MCF 10A (cell line): ENCODE results near the gene PPM1K. TPM values are rescaled to one million over a fixed set of nuclear protein-coding genes. Genes with fewer than 3 reads are reported as not detected.

ENCODE experiments used
- BruUV-seq: library from RNA; stranded (reverse); fragments of 400-500 nt; replicated peaks from 2 replicates; lab custom pipeline; 2021; lab: Mats Ljungman, UMichigan
- CTCF ChIA-PET: fragments of 300-600 bp; sonication (Branson Sonifier 250); formaldehyde crosslinking; extraction: SDS; loops from one replicate; lab custom pipeline; 2021; ENCODE audit warnings: antibody characterized with exemption, inconsistent platforms; lab: Yijun Ruan, JAX
- POLR2A ChIA-PET: fragments of 300-600, 350-650 bp; sonication (Branson Sonifier 250); formaldehyde crosslinking; extraction: SDS; loops from one replicate; lab custom pipeline; 2020; ENCODE audit warnings: antibody characterized with exemption, inconsistent platforms; lab: Yijun Ruan, JAX
- DNase-seq: peaks from one replicate; pipeline ENCODE4 v3.0.0-alpha.2; 2018; ENCODE audit not compliant: unreplicated experiment
- H3K27ac Mint-ChIP-seq: one replicate; pipeline ENCODE4 v1.8.0; 2022; ENCODE audit warnings: mild to moderate bottlenecking, low read depth, mixed read lengths; ENCODE audit not compliant: unreplicated experiment
- H3K27me3 Mint-ChIP-seq: one replicate; pipeline ENCODE4 v1.8.0; 2022; ENCODE audit warnings: mixed read lengths; ENCODE audit not compliant: insufficient read depth, unreplicated experiment
- H3K36me3 Mint-ChIP-seq: one replicate; pipeline ENCODE4 v1.8.0; 2022; ENCODE audit warnings: mild to moderate bottlenecking, moderate library complexity, mixed read lengths; ENCODE audit not compliant: insufficient read depth, unreplicated experiment
- H3K4me1 Mint-ChIP-seq: one replicate; pipeline ENCODE4 v1.8.0; 2022; ENCODE audit warnings: mixed read lengths; ENCODE audit not compliant: insufficient read depth, unreplicated experiment
- H3K4me3 Mint-ChIP-seq: one replicate; pipeline ENCODE4 v1.8.0; 2022; ENCODE audit warnings: mild to moderate bottlenecking, moderate library complexity, mixed read lengths; ENCODE audit not compliant: unreplicated experiment
- H3K9me3 Mint-ChIP-seq: one replicate; pipeline ENCODE4 v1.8.0; 2022; ENCODE audit warnings: mixed read lengths; ENCODE audit not compliant: unreplicated experiment
- CTCF ChIP-seq: fragments of 200-600 bp; IDR thresholded peaks from one replicate; pipeline ENCODE4 v1.8.0; 2022; ENCODE audit warnings: antibody characterized with exemption, mild to moderate bottlenecking; ENCODE audit not compliant: unreplicated experiment
- intact Hi-C: fragments of 100-400 bp; cut with micrococcal nuclease; formaldehyde crosslinking; loops from 2 replicates; pipeline ENCODE4 v1.14.1; 2022
- total RNA-seq: library from RNA; stranded (reverse); gene quantifications from 2 replicates; pipeline ENCODE4 v1.2.3, GENCODE V29; 2022

The PPM1K gene
- total RNA-seq, 1 experiment from 2014 or later = 21.0 TPM

DNA sequence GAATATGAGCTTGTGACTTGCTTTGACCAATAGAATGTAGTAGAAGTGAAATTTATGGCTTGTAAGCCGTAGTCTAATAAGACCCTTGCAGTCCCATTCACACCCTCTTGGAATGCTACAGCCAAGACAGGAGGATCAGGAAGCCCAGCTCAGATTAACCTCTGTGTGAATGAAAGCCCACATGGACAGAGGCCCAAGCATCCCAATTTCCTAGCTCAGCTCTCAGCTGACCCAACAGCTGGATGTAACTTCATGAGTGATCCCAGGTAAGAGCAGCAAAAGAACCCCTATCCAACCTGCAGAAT, 12.8 kb upstream of the PPM1K start:
- CTCF ChIA-PET = interaction anchor here (0.6 to 1.0 kb wide), 2 partner anchors 66 to 218 kb away, joined by 3 read pairs; no protein-coding TSS in a partner anchor
- POLR2A ChIA-PET = interaction anchor here (4.9 kb wide), 1 partner anchor 13 kb away, joined by 20 read pairs; the partner anchor contains the start of gene PPM1K
- Mint-ChIP-seq H3K9me3 (no peaks in the 10 kb centered on the region), H3K27ac (no peak overlapping the region), H3K4me3 (no peak overlapping the region), H3K4me1 (no peaks in the 10 kb centered on the region), H3K36me3 (no peaks in the 10 kb centered on the region), H3K27me3 (no peaks in the 10 kb centered on the region)
- no peak for TF ChIP-seq CTCF
- intact Hi-C loops = no loop called here
- DNase-seq = no peak
- no TSS peak for BruUV-seq

- no peak for DNase-seq
- TF ChIP-seq CTCF = no peak
- ChIA-PET POLR2A (interaction anchor here (0.7 to 4.9 kb wide), 2 partner anchors 12 to 13 kb away, joined by 3 to 20 read pairs; partner anchors contain the start of gene PPM1K), CTCF (interaction anchor here (0.6 to 1.0 kb wide), 2 partner anchors 66 to 219 kb away, joined by 3 read pairs; no protein-coding TSS in a partner anchor)
- no TSS peak for BruUV-seq
- Mint-ChIP-seq H3K27ac (no peak overlapping the region), H3K27me3 (no peaks in the 10 kb centered on the region), H3K9me3 (no peaks in the 10 kb centered on the region), H3K4me1 (no peaks in the 10 kb centered on the region), H3K36me3 (no peaks in the 10 kb centered on the region), H3K4me3 (no peak overlapping the region)
- intact Hi-C loops = no loop called here
Observed at GRCh38 chr4:88296413-88297211, 12.3 kb upstream of the PPM1K start.

GRCh38 chr4:88295656-88296055, 11.3 kb upstream of the PPM1K start:
- ChIA-PET POLR2A (interaction anchor here (4.9 kb wide), 1 partner anchor 11 kb away, joined by 20 read pairs; the partner anchor contains the start of gene PPM1K), CTCF (no interaction called here)
- Mint-ChIP-seq H3K9me3 (no peaks in the 10 kb centered on the region), H3K4me3 (no peak overlapping the region), H3K36me3 (no peaks in the 10 kb centered on the region), H3K27me3 (no peaks in the 10 kb centered on the region), H3K4me1 (no peaks in the 10 kb centered on the region), H3K27ac (no peak overlapping the region)
- no peak for TF ChIP-seq CTCF
- intact Hi-C loops = no loop called here
- BruUV-seq = no TSS peak
- DNase-seq = no peak

- no peaks in the 10 kb centered on the region for H3K27me3 Mint-ChIP-seq
- no peak for DNase-seq
- no peaks in the 10 kb centered on the region for H3K4me1 Mint-ChIP-seq
- no peaks in the 10 kb centered on the region for H3K36me3 Mint-ChIP-seq
- H3K4me3 Mint-ChIP-seq = no peak overlapping the region
- no peak for TF ChIP-seq CTCF
- POLR2A ChIA-PET = no interaction called here
- H3K27ac Mint-ChIP-seq = no peak overlapping the region
- intact Hi-C loops = no loop called here
- no peaks in the 10 kb centered on the region for H3K9me3 Mint-ChIP-seq
- CTCF ChIA-PET = interaction anchor here (1.0 kb wide), 1 partner anchor 31 kb away, joined by 4 read pairs; no protein-coding TSS in a partner anchor
- BruUV-seq = no TSS peak
Observed at GRCh38 chr4:88291003-88291402, 6.6 kb upstream of the PPM1K start.
